Stomach (tissue), 9 donors: ENCODE data around the gene ULK4. TPM values are rescaled to one million over a fixed set of nuclear protein-coding genes. Genes with fewer than 3 reads are reported as not detected.

ENCODE experiments used
- DNase-seq, 2 donors: peaks; one replicate each; pipeline versions ENCODE4 v3.0.0 to v3.0.0-alpha.2; 2013 to 2019
- H3K27ac ChIP-seq, 5 donors: fragments of 200-600 bp in 4 of 5; sonication (generic) in 4 of 5; one replicate each; pipeline ENCODE4 v1.5.1; 2013 to 2019; ENCODE audit warnings: mild to moderate bottlenecking in 1 of 5, moderate library complexity in 1 of 5
- H3K27me3 ChIP-seq, 3 donors: fragments of 200-600 bp; sonication (generic); one replicate each; pipeline ENCODE4 v1.5.1; 2017 to 2019; ENCODE audit warnings: mixed run types in 1 of 3
- H3K36me3 ChIP-seq, 4 donors: fragments of 200-600 bp; sonication (generic); 1 replicate in 3 of 4; 2 replicates in 1 of 4; pipeline ENCODE4 v1.5.1; 2016 to 2019
- H3K4me1 ChIP-seq, 4 donors: fragments of 200-600 bp; sonication (generic); one replicate each; pipeline ENCODE4 v1.5.1; 2016 to 2019
- H3K4me3 ChIP-seq, 4 donors: fragments of 200-600 bp; sonication (generic) in 3 of 4; one replicate each; pipeline ENCODE4 v1.5.1; 2016 to 2019; ENCODE audit warnings: mild to moderate bottlenecking in 1 of 4
- H3K9me3 ChIP-seq, 4 donors: fragments of 200-600 bp; sonication (generic); one replicate each; pipeline ENCODE4 v1.5.1; 2016 to 2019
- CTCF ChIP-seq, 7 experiments: fragments of 450-650 bp in 4 of 7; fragments of 200-600 bp in 3 of 7; sonication (generic) in 3 of 7; IDR thresholded peaks; one replicate each; pipeline ENCODE4 v1.5.1; 2016 to 2019; ENCODE audit warnings: antibody characterized with exemption in 7 of 7, control low read depth in 2 of 7, mild to moderate bottlenecking in 1 of 7
- EP300 ChIP-seq: sonication (generic); formaldehyde crosslinking; IDR thresholded peaks from one replicate; pipeline ENCODE4 v1.6.1; 2017; ENCODE audit warnings: antibody characterized with exemption
- POLR2A ChIP-seq, 4 donors: fragments of 450-650 bp; IDR thresholded peaks; one replicate each; pipeline ENCODE4 v1.6.1; 2016; ENCODE audit warnings: antibody characterized with exemption in 4 of 4, control low read depth in 2 of 4, mild to moderate bottlenecking in 1 of 4, moderate library complexity in 1 of 4
- POLR2AphosphoS5 ChIP-seq, 3 donors: sonication (generic); formaldehyde crosslinking; IDR thresholded peaks; one replicate each; pipeline ENCODE4 v1.6.1; 2016; ENCODE audit warnings: antibody characterized with exemption in 3 of 3
- WGBS, 5 donors: extraction: QIAGEN DNeasy Blood & Tissue Kit in 3 of 5; methylation state at CpG; one replicate each; pipeline versions ENCODE4 v1.1.5 to v1.1.7; 2013 to 2018; 5-methylcytosine and 5-hydroxymethylcytosine counted together
- intact Hi-C: fragments of 100-400 bp; cut with DNase I; formaldehyde crosslinking; loops from one replicate; pipeline ENCODE4 v1.15.1; 2023; ENCODE audit warnings: low total_unique reads
- polyA plus RNA-seq, 3 donors: library from polyadenylated mRNA; stranded (reverse); fragments of 200-250 nt; gene quantifications; one replicate each; pipeline ENCODE4 v1.2.3, GENCODE V29; 2013
- total RNA-seq, 5 donors: library from RNA; depleted of rRNA; stranded (reverse); fragments of >200 nt; gene quantifications; one replicate each; pipeline versions ENCODE4 v1.1.0 to v1.2.3, GENCODE V29; 2014 to 2016
- donor health status: healthy with polysubstance abuse.
- donor health status: Bipolar disorder and iron deficiency.
- donor health status: healthy.

ULK4 gene
- total and polyA plus RNA-seq, 8 donors, result 1.6 to 150 (median 7.4) TPM

GRCh38 chr3:41603807-41604206, 358.1 kb downstream of the ULK4 start:
- intact Hi-C loops, result no loop called here
- no peak overlapping the region for H3K4me3 ChIP-seq
- H3K27me3 ChIP-seq, result no peaks in the 10 kb centered on the region
- TF ChIP-seq POLR2A (IDR thresholded peaks at IDR 0.05) (no peak), POLR2AphosphoS5 (IDR thresholded peaks at IDR 0.05) (no peak), CTCF (IDR thresholded peaks at IDR 0.05) (no peak), EP300 (no peak)
- H3K27ac ChIP-seq, result no peak overlapping the region
- H3K9me3 ChIP-seq, result no peaks in the 10 kb centered on the region
- WGBS, 5 donors, result 91 to 98% (median 97%) methylated on average over 1 of the region's 1 CpG
- no peak for DNase-seq
- no peaks in the 10 kb centered on the region for H3K36me3 ChIP-seq
- no peaks in the 10 kb centered on the region for H3K4me1 ChIP-seq

GRCh38 chr3:41602121-41602520, 359.8 kb downstream of the ULK4 start:
- Histone ChIP-seq H3K27ac (no peak overlapping the region), H3K4me1 (no peaks in the 10 kb centered on the region), H3K36me3 (no peaks in the 10 kb centered on the region), H3K4me3 (no peak overlapping the region), H3K9me3 (no peaks in the 10 kb centered on the region), H3K27me3 (no peaks in the 10 kb centered on the region)
- intact Hi-C loops, result no loop called here
- no peak for DNase-seq
- TF ChIP-seq EP300, result no peak
- TF ChIP-seq POLR2AphosphoS5 (IDR thresholded peaks at IDR 0.05), result no peak
- no peak for TF ChIP-seq POLR2A (IDR thresholded peaks at IDR 0.05)
- TF ChIP-seq CTCF (IDR thresholded peaks at IDR 0.05), result no peak

- H3K9me3 ChIP-seq, result no peaks in the 10 kb centered on the region
- no peak overlapping the region for H3K27ac ChIP-seq
- no peaks in the 10 kb centered on the region for H3K4me1 ChIP-seq
- no peaks in the 10 kb centered on the region for H3K36me3 ChIP-seq
- intact Hi-C loops, result no loop called here
- H3K4me3 ChIP-seq, result no peak overlapping the region
- WGBS, 5 donors, result 21 to 44% (median 32%) methylated on average over 1 of the region's 1 CpG
- TF ChIP-seq POLR2AphosphoS5 (IDR thresholded peaks at IDR 0.05) (no peak), EP300 (no peak), POLR2A (IDR thresholded peaks at IDR 0.05) (no peak), CTCF (IDR thresholded peaks at IDR 0.05) (no peak)
- no peaks in the 10 kb centered on the region for H3K27me3 ChIP-seq
- DNase-seq, result no peak
These were observed 360.4 kb downstream of the ULK4 start for GRCh38 chr3:41601404-41601987.

GRCh38 chr3:41600616-41601015, 361.3 kb downstream of the ULK4 start:
- no peak for TF ChIP-seq POLR2A (IDR thresholded peaks at IDR 0.05)
- no peak for TF ChIP-seq CTCF (IDR thresholded peaks at IDR 0.05)
- TF ChIP-seq EP300, result no peak
- no peak for TF ChIP-seq POLR2AphosphoS5 (IDR thresholded peaks at IDR 0.05)
- 65 to 86% (median 82%) methylated on average over 2 of the region's 2 CpGs for WGBS, 5 donors
- H3K27me3 ChIP-seq, result no peaks in the 10 kb centered on the region
- intact Hi-C loops, result no loop called here
- DNase-seq, result no peak
- no peaks in the 10 kb centered on the region for H3K9me3 ChIP-seq
- no peaks in the 10 kb centered on the region for H3K4me1 ChIP-seq
- H3K4me3 ChIP-seq, result no peak overlapping the region
- H3K27ac ChIP-seq, result no peak overlapping the region
- H3K36me3 ChIP-seq, result no peaks in the 10 kb centered on the region
